Neural cell (in vitro differentiated cells): Measurements from ENCODE around the gene CPLX1. TPM values are rescaled to one million over a fixed set of nuclear protein-coding genes. Genes with fewer than 3 reads are reported as not detected.

ENCODE experiments used
- H2AFZ ChIP-seq: fragments of 200-600, 300-800 bp; sonication (generic), shearing (Covaris generic); 2 replicates; pipeline ENCODE4 v1.6.0; 2014; ENCODE audit warnings: low read depth, mild to moderate bottlenecking, antibody characterized with exemption, low read length, moderate library complexity
- H3F3A ChIP-seq: fragments of 200-600 bp; shearing (Covaris generic); 2 replicates; pipeline ENCODE4 v1.6.1; 2016; ENCODE audit warnings: mild to moderate bottlenecking, moderate library complexity, mixed read lengths, antibody characterized with exemption, low read length; ENCODE audit not compliant: insufficient read depth, poor library complexity, severe bottlenecking
- H3K27ac ChIP-seq: fragments of 200-600, 300-800 bp; sonication (generic), shearing (Covaris generic); 2 replicates; pipeline ENCODE4 v1.5.1; 2014; ENCODE audit warnings: mild to moderate bottlenecking, low read length, moderate library complexity
- H3K27me3 ChIP-seq: fragments of 300-800, 200-600 bp; sonication (generic), shearing (Covaris generic); 2 replicates; pipeline ENCODE4 v1.6.0; 2014; ENCODE audit warnings: mild to moderate bottlenecking, low read depth, low read length, moderate library complexity; ENCODE audit not compliant: insufficient read depth
- H3K36me3 ChIP-seq: fragments of 300-800, 200-600 bp; sonication (generic), shearing (Covaris generic); 2 replicates; pipeline ENCODE4 v1.5.1; 2014; ENCODE audit warnings: mild to moderate bottlenecking, antibody characterized with exemption, low read length, moderate library complexity; ENCODE audit not compliant: insufficient read depth
- H3K4me2 ChIP-seq: fragments of 300-800, 200-600 bp; sonication (generic), shearing (Covaris generic); 2 replicates; pipeline ENCODE4 v1.6.0; 2014; ENCODE audit warnings: mild to moderate bottlenecking, low read length
- H3K4me3 ChIP-seq: fragments of 300-800, 200-600 bp; sonication (generic), shearing (Covaris generic); 2 replicates; pipeline ENCODE4 v1.5.1; 2014; ENCODE audit warnings: mild to moderate bottlenecking, low read length, moderate library complexity
- H3K79me2 ChIP-seq: fragments of 200-600 bp; shearing (Covaris generic); replicated peaks from 2 replicates; pipeline ENCODE4 v1.6.0; 2014; ENCODE audit warnings: mild to moderate bottlenecking, low read length, moderate library complexity; ENCODE audit not compliant: insufficient read depth
- H3K9ac ChIP-seq: fragments of 300-800, 200-600 bp; sonication (generic), shearing (Covaris generic); 2 replicates; pipeline ENCODE4 v1.6.1; 2016; ENCODE audit warnings: mild to moderate bottlenecking, low read length, mixed read lengths
- H3K9me2 ChIP-seq: fragments of 200-600 bp; shearing (Covaris generic); 2 replicates; pipeline ENCODE4 v1.6.1; 2016; ENCODE audit warnings: mild to moderate bottlenecking, low read length, mixed read lengths; ENCODE audit not compliant: insufficient read depth
- H3K9me3 ChIP-seq: fragments of 200-600, 300-800 bp; sonication (generic), shearing (Covaris generic); 2 replicates; pipeline ENCODE4 v1.6.1; 2016; ENCODE audit warnings: mild to moderate bottlenecking, mixed run types, low read length, moderate library complexity, mixed read lengths
- H4K20me1 ChIP-seq: fragments of 200-600 bp; shearing (Covaris generic); 2 replicates; pipeline ENCODE4 v1.6.1; 2016; ENCODE audit warnings: mild to moderate bottlenecking, mixed run types; ENCODE audit not compliant: insufficient read depth
- EP300 ChIP-seq: fragments of 450-650 bp; conservative IDR thresholded peaks from 2 replicates; pipeline ENCODE4 v1.6.1; 2014; ENCODE audit warnings: antibody characterized with exemption, mild to moderate bottlenecking, moderate library complexity; ENCODE audit not compliant: poor library complexity, severe bottlenecking
- EZH2 ChIP-seq: fragments of 200-600, 300-800 bp; shearing (Covaris generic), sonication (generic); IDR thresholded peaks from 2 replicates; pipeline ENCODE4 v1.6.1; 2014; ENCODE audit warnings: antibody characterized with exemption, low read length, borderline replicate concordance, mild to moderate bottlenecking; ENCODE audit not compliant: insufficient read depth, poor library complexity, severe bottlenecking
- MXI1 ChIP-seq: fragments of 450-650 bp; conservative IDR thresholded peaks from 2 replicates; pipeline ENCODE4 v1.6.1; 2014; ENCODE audit warnings: antibody characterized with exemption, mild to moderate bottlenecking; ENCODE audit not compliant: poor library complexity, severe bottlenecking
- POLR2AphosphoS5 ChIP-seq: IDR thresholded peaks from 2 replicates; pipeline ENCODE4 v1.6.1; 2012
- RAD21 ChIP-seq: fragments of 450-650 bp; conservative IDR thresholded peaks from 2 replicates; pipeline ENCODE4 v1.6.1; 2014; ENCODE audit warnings: antibody characterized with exemption, mild to moderate bottlenecking, moderate library complexity
- SMC3 ChIP-seq: fragments of 450-650 bp; conservative IDR thresholded peaks from 2 replicates; pipeline ENCODE4 v1.6.1; 2014; ENCODE audit warnings: antibody characterized with exemption, mild to moderate bottlenecking, moderate library complexity; ENCODE audit not compliant: poor library complexity
- TAF1 ChIP-seq: IDR thresholded peaks from 2 replicates; pipeline ENCODE4 v1.6.1; 2012; ENCODE audit warnings: low read depth
- polyA plus RNA-seq: library from polyadenylated mRNA; depleted of rRNA; stranded (reverse); fragments of >200 nt; gene quantifications from 2 replicates; pipeline ENCODE4 v1.2.3, GENCODE V29; 2014
- TF ChIP-seq, protein P1 (sequence below): fragments of 450-650 bp; IDR thresholded peaks from 2 replicates; pipeline ENCODE4 v1.5.1; 2014; ENCODE audit warnings: antibody characterized with exemption, mild to moderate bottlenecking, moderate library complexity; ENCODE audit not compliant: poor library complexity, severe bottlenecking
- TF ChIP-seq, protein P2 (sequence below): IDR thresholded peaks from 2 replicates; pipeline ENCODE4 v1.6.1; 2012; ENCODE audit warnings: borderline replicate concordance

The CPLX1 gene
- polyA plus RNA-seq, 1 donor from 2014 or later: 7.6 TPM

DNA sequence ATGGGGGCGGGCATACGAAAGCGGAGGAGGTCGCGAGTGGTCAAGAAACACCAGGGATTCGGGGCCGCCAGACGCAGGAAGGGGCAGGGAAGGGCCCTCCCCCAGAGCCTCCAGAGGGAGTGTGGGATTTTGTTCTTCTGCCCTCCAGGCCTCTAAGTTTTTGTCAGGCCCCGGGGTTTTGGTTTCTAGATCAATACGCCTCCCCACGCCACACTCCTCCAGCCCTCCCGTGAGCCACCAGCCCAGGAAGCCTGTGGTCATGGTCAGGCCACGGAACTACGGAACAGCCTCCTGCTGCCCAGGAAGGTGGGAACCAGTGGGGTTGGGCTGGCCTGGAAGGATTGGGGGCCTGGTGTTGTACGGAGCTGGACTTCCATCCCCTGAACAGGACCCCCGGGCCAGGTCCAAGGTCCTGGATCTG, 38.4 kb downstream of the CPLX1 start:
- TF ChIP-seq EZH2: no peak
- no peak for TF ChIP-seq SMC3
- TF ChIP-seq EP300: no peak
- TF ChIP-seq RAD21: no peak
- no peak for TF ChIP-seq TAF1
- TF ChIP-seq POLR2AphosphoS5: no peak
- TF ChIP-seq, protein P1, sequence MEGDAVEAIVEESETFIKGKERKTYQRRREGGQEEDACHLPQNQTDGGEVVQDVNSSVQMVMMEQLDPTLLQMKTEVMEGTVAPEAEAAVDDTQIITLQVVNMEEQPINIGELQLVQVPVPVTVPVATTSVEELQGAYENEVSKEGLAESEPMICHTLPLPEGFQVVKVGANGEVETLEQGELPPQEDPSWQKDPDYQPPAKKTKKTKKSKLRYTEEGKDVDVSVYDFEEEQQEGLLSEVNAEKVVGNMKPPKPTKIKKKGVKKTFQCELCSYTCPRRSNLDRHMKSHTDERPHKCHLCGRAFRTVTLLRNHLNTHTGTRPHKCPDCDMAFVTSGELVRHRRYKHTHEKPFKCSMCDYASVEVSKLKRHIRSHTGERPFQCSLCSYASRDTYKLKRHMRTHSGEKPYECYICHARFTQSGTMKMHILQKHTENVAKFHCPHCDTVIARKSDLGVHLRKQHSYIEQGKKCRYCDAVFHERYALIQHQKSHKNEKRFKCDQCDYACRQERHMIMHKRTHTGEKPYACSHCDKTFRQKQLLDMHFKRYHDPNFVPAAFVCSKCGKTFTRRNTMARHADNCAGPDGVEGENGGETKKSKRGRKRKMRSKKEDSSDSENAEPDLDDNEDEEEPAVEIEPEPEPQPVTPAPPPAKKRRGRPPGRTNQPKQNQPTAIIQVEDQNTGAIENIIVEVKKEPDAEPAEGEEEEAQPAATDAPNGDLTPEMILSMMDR: no peak
- no peak for TF ChIP-seq MXI1
- TF ChIP-seq, protein P2, sequence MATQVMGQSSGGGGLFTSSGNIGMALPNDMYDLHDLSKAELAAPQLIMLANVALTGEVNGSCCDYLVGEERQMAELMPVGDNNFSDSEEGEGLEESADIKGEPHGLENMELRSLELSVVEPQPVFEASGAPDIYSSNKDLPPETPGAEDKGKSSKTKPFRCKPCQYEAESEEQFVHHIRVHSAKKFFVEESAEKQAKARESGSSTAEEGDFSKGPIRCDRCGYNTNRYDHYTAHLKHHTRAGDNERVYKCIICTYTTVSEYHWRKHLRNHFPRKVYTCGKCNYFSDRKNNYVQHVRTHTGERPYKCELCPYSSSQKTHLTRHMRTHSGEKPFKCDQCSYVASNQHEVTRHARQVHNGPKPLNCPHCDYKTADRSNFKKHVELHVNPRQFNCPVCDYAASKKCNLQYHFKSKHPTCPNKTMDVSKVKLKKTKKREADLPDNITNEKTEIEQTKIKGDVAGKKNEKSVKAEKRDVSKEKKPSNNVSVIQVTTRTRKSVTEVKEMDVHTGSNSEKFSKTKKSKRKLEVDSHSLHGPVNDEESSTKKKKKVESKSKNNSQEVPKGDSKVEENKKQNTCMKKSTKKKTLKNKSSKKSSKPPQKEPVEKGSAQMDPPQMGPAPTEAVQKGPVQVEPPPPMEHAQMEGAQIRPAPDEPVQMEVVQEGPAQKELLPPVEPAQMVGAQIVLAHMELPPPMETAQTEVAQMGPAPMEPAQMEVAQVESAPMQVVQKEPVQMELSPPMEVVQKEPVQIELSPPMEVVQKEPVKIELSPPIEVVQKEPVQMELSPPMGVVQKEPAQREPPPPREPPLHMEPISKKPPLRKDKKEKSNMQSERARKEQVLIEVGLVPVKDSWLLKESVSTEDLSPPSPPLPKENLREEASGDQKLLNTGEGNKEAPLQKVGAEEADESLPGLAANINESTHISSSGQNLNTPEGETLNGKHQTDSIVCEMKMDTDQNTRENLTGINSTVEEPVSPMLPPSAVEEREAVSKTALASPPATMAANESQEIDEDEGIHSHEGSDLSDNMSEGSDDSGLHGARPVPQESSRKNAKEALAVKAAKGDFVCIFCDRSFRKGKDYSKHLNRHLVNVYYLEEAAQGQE: no peak
- H3K27me3 ChIP-seq: peaks cover 32% of the 10 kb centered on the region

DNA sequence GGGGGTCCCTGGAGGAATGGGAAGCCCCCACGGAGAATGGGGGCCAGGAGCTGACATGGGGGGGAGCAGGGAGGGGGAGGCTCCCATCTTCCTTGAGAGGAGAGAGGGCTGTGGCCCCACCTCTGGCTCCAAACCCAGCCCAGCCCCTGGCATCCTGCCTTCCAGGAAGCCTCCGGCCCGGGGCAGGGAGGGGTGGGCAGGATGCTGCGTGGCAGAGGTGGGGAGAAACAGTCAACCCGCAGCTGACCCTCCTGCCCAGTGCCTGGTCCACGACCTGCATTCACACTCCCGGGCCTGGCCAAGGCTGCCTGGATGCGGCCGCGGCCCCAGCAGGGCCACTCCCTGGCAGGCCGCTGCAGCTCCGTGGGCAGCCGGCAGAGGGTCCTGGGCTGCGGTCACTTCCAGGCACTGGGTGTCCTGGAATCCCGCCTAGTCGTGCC, 39.0 kb downstream of the CPLX1 start:
- Histone ChIP-seq H2AFZ (no peak overlapping the region), H3K9me3 (no peaks in the 10 kb centered on the region), H3K4me2 (no peak overlapping the region), H4K20me1 (no peaks in the 10 kb centered on the region), H3K9ac (no peak overlapping the region), H3F3A (no peaks in the 10 kb centered on the region), H3K36me3 (no peaks in the 10 kb centered on the region), H3K9me2 (no peaks in the 10 kb centered on the region), H3K79me2 (no peaks in the 10 kb centered on the region), H3K27ac (no peak overlapping the region), H3K27me3 (peaks cover 32% of the 10 kb centered on the region), H3K4me3 (no peak overlapping the region)
- TF ChIP-seq EP300 (no peak), RAD21 (no peak), EZH2 (no peak)

More for the DNA sequence above, 38.4 kb downstream of the CPLX1 start:
- Histone ChIP-seq H3K36me3 (no peaks in the 10 kb centered on the region), H3K9me2 (no peaks in the 10 kb centered on the region), H3K9me3 (no peaks in the 10 kb centered on the region), H3K4me3 (no peak overlapping the region), H3K79me2 (no peaks in the 10 kb centered on the region), H4K20me1 (no peaks in the 10 kb centered on the region), H3K9ac (no peak overlapping the region), H3F3A (no peaks in the 10 kb centered on the region), H3K4me2 (no peak overlapping the region), H2AFZ (no peak overlapping the region), H3K27ac (no peak overlapping the region)
